BJ (cell line): Measurements from ENCODE around the gene UBN1. TPM values are rescaled to one million over a fixed set of nuclear protein-coding genes. Genes with fewer than 3 reads are reported as not detected.

Experiments
- CTCF ChIA-PET: fragments of 350-600 bp; formaldehyde crosslinking; extraction: SDS; loops from one replicate; lab custom pipeline; 2021; ENCODE audit warnings: antibody characterized with exemption, inconsistent platforms; lab: Yijun Ruan, JAX
- POLR2A ChIA-PET: fragments of 300-600 bp; sonication (Branson Sonifier 250); formaldehyde crosslinking; extraction: SDS; loops from one replicate; lab custom pipeline; 2021; ENCODE audit warnings: antibody characterized with exemption; lab: Charles Lee
- DNase-seq: peaks from one replicate; pipeline ENCODE4 v3.0.0-alpha.2; 2011; ENCODE audit warnings: low read depth
- H3K27me3 ChIP-seq: 2 replicates; pipeline ENCODE4 v1.6.0; 2011; ENCODE audit warnings: low read length; ENCODE audit not compliant: control insufficient read depth, insufficient read depth
- H3K36me3 ChIP-seq: 2 replicates; pipeline ENCODE4 v1.5.1; 2011; ENCODE audit warnings: low read length; ENCODE audit not compliant: control insufficient read depth, insufficient read depth
- H3K4me3 ChIP-seq: 2 replicates; pipeline ENCODE4 v1.5.1; 2011; ENCODE audit warnings: low read depth, mild to moderate bottlenecking, control low read depth, low read length
- CTCF ChIP-seq: IDR thresholded peaks from 2 replicates; pipeline ENCODE4 v1.5.1; 2011; ENCODE audit warnings: low read depth, mild to moderate bottlenecking, control low read depth, inconsistent platforms, low read length, moderate library complexity; ENCODE audit not compliant: insufficient read depth
- polyA plus RNA-seq: library from polyadenylated mRNA; depleted of rRNA; stranded (reverse); fragments of >200 nt; gene quantifications from 2 replicates; pipeline ENCODE4 v1.2.3, GENCODE V29; 2011

UBN1 gene
- polyA plus RNA-seq, 1 experiment = 11.2 TPM

- ChIA-PET POLR2A (no interaction called here), CTCF (no interaction called here)
- no peak for DNase-seq
Observed at GRCh38 chr16:4923853-4924252, 76.6 kb downstream of the UBN1 start.

GRCh38 chr16:4924593-4925292 lies 77.5 kb downstream of the UBN1 start:
- CTCF ChIA-PET = no interaction called here
- Histone ChIP-seq H3K27me3 (peaks cover 5% of the 10 kb centered on the region), H3K4me3 (no peak overlapping the region), H3K36me3 (no peaks in the 10 kb centered on the region)
- no peak for TF ChIP-seq CTCF
- POLR2A ChIA-PET = no interaction called here
- DNase-seq = no peak

More at GRCh38 chr16:4923853-4924252, 76.6 kb downstream of the UBN1 start:
- H3K27me3 ChIP-seq = peaks cover 2% of the 10 kb centered on the region
- no peak for TF ChIP-seq CTCF
- H3K36me3 ChIP-seq = no peaks in the 10 kb centered on the region
- no peak overlapping the region for H3K4me3 ChIP-seq

- no peak overlapping the region for H3K4me3 ChIP-seq
- POLR2A ChIA-PET = no interaction called here
- H3K27me3 ChIP-seq = peaks cover 6% of the 10 kb centered on the region
- no peak for TF ChIP-seq CTCF
- CTCF ChIA-PET = no interaction called here
- no peak for DNase-seq
- no peaks in the 10 kb centered on the region for H3K36me3 ChIP-seq
Observed at GRCh38 chr16:4925293-4925607, 78.0 kb downstream of the UBN1 start.

- TF ChIP-seq CTCF = no peak
- POLR2A ChIA-PET = no interaction called here
- no peak overlapping the region for H3K4me3 ChIP-seq
- H3K27me3 ChIP-seq = peaks cover 7% of the 10 kb centered on the region
- DNase-seq = no peak
- CTCF ChIA-PET = no interaction called here
- H3K36me3 ChIP-seq = no peaks in the 10 kb centered on the region
Observed at GRCh38 chr16:4925791-4926190, 78.5 kb downstream of the UBN1 start.

GRCh38 chr16:4926928-4927327 lies 79.6 kb downstream of the UBN1 start:
- no peaks in the 10 kb centered on the region for H3K36me3 ChIP-seq
- ChIA-PET CTCF (no interaction called here), POLR2A (no interaction called here)
- H3K27me3 ChIP-seq = peaks cover 12% of the 10 kb centered on the region
- H3K4me3 ChIP-seq = no peak overlapping the region
- TF ChIP-seq CTCF = no peak
- DNase-seq = no peak
